ENCODE results near the gene GPS2.

- TF ChIP-seq CTCF (IDR thresholded peaks at IDR 0.05) (no peak), POLR2AphosphoS5 (IDR thresholded peaks at IDR 0.05) (no peak)
Observed at GRCh38 chr17:7336240-7337175, 21.3 kb upstream of the GPS2 start, which contains the start of gene ACAP1.
